Activated T-cell treated with anti-CD3 and anti-CD28 coated beads for 48 hours (primary cell): ENCODE results near the gene RPL29.
"Not testable (repeated sequence)": the region's sequence is repeated elsewhere in the genome, so short reads cannot be mapped to it uniquely, and the experiment has no call there.

Experiments
- DNase-seq: peaks from one replicate; pipeline ENCODE4 v3.0.0-alpha.2; 2020; ENCODE audit warnings: low read depth

RPL29 gene

DNA sequence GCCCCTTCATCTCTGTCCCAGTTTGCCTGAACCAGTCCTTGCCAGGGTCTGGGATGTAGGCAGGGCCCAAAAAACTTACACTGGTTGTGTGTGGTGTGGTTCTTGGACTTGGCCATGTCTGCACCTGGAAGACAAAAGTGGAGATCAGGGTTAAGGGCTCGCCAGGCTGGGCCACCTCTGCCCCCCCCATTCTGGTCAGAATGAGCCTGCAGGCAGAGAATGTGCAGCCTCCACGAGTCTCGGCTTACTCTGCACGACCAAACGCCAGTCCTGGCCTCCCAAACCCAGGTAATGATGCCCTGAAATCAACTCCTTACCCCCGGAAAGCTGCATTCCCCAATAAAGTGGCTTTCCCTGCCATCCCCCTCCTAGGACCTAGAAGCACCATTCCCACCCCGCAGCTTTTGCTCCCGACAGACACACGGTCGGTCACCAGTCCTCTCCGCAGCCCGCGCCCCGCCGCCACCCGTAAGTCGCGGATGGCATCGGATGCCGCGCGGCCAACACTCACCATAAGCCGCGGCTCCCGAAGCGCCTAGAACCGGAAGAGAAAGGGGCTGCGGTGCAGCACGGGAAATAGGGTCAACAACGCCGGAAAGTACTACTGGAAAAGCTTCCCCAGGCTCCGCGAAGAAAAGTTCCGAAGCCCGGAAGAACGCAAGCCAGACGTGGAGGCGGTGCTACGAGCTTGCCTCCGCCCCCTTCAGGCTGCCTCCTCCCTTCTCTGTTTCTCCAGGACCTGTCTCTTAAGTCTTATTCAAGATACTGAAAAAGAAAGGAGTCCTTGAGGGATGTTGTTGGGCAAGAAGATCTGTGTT is at the start of gene RPL29:
Gene RPL29, minus strand, starts transcription at position 550 of the 818 bp plus-strand sequence. Its CDS starts 434 bp downstream, at position 116.
- peak; percentile 86 for DNase-seq

DNA sequence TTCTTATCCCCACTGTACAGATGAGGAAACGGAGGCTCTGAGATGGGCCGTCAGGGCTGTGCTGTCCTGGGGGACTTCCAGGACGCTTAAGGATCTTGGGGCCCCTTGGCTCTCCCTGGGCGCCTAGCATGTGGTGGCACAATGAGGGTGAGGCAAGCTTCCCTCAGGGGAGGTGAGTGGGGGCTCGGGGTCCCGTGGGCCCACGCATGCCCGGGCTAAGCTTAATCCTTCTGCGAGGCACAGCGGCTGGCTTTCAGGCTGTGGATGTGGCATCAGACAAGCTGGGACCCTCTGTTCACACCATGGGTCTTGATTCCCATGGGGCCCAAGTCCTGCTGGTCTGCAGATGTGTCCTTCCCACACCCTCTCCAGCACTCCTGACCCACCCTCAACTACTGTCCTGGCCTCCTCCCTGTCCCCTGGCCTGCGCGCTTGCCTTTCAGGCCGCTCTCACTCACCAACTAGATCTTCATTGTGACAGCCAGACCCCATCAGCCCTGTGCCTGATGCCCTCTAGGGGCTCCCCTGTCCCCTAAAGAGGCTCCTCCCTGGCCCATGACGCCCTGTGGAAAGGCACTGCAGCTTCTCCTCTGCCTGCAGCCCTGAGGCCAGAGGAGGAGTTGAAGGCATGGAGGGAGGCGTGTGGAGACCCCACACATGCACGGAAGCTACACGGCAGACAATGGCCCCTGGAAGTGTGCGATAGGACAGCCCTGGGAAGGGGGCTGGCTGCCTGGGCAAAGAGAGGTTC is 49.3 kb upstream of the RPL29 start:
- DNase-seq = no peak

DNA sequence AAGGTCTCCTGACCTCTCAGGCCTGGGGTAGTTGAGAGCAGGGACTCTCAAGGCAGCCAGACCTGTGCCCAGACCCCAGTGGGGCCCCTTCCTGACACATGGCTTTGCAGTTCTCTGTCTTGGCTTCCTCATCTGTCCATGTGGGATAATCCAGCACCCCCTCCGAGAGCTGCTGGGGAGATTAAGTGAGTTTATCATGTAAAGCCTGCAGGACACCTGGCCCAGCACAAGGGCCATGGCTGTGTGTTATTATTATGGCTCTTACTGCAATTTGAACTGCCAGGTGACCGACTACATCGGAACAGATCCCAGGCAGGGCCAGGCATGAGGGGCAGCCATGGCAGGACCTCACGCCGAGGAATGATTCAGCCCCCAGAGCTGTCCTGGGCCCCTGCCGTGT is 48.1 kb upstream of the RPL29 start:
- no peak for DNase-seq

DNA sequence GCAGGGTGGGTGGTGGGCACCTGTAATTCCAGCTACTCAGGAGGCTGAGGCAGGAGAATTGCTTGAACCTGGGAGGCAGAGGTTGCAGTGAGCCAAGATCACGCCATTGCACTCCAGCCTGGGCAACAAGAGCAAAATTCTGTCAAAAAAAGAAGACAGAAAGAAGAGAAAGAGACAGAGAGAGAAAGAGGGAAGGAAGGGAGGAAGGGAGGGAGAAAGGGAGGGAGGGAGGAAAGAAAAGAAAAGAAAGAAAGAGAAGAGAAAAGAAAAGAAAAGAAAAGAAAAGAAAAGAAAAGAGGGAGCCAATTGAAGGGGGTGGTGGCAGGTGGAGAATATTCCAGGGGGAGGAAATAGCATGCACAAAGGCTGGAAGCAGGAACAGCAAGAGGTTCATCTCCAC is 47.3 kb upstream of the RPL29 start:
- DNase-seq = not testable (repeated sequence)

DNA sequence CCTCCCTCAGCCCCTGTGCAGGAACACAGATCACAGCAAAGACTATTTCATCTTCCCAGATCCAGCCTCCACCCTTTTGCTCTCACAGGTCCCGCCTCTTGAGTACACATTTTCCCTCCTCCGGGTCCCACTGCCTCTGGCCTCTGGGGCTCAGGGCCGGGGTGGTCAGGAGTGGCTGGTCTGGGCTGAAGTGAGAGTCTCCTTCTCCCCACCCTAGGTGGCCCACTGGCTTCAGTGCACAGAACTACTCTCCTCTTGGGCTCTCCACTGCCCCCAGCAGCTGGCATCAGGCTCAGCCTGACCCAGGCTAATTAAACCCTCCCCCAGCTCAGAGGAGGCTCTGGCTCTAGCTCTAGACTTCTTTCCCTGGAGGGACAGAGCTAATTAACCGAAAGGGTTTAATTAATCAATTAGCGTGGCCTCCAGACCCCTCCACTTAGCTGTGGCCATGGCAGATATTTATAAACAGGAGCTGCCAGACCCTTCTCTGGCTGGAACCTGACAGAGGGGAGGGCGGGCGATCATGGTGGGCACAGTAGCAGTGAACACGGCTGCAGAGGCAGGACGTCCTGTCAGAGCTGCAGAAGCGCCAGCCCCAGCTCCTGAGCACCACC is 45.5 kb upstream of the RPL29 start:
- no peak for DNase-seq

DNA sequence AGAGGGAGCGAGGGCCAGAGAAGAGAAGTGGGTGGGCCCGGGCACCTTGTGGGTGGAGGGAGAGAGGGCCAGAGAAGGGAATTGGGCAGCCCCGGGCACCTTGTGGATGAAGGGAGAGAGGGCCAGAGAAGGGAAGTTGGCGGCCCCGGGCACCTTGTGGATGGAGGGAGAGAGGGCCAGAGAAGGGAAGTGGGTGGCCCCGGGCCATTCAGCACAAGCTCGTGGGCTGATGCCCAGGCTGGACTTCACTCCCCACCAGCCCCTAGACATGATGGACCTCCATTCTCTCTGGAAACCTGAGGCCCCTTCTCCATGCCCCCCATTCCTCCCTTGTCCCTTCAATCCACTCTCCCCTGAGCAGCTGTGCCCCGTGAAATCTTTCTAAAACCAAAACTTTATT is 44.9 kb upstream of the RPL29 start:
- no peak for DNase-seq

DNA sequence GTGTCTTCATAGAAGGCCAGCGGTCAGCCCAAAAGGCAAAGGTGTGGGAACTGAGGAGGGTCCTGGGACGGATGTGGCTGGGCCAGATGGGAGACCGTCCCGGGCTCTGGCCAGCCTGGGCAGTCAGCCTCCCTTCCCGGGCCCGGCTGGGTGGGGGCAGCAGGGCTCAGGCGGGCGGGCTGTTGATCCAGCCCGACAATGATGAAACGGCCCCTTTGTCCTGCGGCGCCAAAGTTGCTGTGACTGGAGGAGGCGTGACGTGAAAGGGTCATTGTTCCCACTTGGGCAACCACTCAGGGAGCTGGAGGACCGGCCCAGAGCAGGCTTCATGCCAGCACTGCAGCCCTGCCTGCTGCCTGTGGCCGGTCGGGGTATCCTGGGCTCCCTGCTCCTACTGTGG is 44.2 kb upstream of the RPL29 start:
- DNase-seq = no peak

DNA sequence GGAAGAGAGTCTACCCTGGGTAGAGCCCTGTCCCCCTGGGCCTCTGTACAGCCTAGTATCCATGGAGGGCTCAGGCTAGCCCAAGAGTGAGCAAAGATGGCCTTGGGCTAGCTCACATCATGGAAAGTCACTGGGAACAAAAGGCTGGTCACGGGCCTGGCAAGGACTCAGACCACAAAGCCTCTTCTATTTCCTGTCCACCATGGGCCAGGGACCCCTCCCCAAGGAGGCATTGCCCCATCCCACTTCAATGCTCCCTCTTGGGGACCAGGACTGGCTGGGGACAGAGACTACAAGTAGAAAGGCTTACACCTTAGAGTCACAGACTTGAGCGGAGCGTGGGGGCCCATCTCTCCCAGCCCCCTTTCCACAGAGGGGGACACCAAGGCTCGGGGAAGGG is 43.7 kb upstream of the RPL29 start:
- DNase-seq = no peak

DNA sequence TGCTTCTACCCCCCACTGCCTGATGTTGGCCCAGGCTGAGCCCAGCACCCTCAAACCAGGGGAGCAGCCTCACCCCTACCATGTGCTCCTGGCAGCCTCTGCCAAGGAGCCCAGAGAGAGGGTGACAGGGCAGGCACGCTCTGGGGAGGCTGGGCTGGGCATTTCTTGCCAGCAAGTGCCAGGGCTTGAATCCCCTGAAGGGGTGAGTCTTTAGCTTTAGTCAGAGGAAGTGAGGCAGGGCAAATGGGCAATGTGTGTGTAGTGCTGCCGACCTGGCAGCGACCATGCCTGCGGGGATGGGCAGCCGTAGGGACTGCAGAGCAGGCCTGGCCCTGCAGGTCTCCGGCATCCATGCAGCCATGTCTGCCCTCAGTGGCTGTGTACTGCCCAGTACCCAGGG is 42.5 kb upstream of the RPL29 start:
- DNase-seq = no peak

DNA sequence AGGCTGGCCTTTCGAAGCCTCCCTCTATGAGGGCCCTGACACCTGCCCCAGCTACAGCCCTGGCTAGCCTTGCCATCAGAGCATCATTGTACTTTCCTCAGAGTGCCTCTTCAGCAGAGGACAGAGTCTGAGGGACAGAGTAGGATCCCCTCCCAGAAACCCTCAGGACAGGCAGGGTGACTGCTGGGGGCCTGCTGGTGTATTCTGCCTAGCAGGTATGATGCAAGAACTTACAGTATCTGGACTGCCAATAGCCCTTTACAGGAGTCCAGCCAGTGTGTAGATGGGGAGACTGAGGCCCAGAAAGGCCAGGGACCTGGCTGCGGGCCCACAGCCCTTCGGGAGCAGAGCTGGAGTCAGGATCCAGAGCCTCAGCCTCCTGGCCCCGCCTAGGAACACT is 41.6 kb upstream of the RPL29 start:
- no peak for DNase-seq

DNA sequence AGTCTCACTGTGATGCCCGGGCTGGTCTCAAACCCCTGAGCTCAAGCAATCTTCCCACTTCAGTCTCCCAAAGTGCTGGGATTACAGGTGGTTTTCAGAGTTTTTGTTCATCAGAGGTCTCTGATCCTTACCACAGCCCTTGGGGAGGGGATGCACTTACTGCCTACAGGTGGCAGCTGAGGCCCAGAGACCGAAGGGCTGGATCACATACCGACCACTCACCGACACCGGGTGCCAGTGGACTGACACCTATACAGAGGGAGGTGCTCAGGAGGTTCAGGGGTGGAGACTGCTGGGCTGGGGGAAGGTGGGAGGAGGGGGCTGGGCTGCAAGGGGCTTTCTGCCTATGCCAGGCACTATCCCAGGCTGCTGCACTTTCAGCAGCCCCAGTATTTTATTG is 41.1 kb upstream of the RPL29 start:
- no peak for DNase-seq

DNA sequence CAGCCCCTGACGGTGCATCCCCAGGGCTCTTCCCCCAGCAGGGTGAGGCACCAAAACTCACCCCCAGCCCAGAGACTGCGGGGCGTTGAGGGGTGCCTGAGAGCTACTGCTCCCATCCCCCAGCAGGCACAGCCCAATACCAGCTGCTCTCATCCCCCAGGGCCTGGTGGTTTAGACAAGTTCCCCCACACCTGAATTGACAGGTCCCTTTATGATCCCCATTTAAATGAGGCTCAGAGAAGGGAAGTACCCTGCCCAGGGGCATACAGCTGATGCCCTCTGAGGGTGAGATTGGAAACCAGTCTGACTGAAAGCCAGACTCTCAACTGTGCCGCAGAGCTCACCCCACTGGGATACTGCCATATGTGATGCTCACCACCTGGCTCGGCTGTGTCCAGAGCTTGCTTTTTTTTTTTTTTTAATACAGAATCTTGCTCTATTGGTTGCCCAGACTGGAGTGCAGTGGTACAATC is 40.6 kb upstream of the RPL29 start:
- DNase-seq = no peak

DNA sequence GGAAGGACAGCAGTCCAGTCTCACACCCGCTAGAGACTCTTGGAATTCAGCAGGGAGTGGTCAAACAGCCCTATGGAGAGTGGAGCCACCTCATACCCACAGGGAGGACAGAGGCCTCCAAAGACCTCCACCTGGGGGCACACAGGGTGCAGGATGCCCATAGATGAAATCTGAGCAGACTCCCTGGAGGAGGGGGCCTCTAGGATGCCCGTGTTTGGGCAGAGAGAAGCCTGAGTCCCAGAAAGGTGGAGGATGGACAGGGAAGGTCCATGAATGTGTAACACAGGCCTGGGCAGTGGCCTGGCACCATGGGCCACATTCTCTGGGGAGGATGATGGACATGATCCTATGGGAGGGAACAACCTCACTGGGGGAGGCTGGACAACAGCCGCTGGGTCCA is 39.0 kb upstream of the RPL29 start:
- DNase-seq = no peak

DNA sequence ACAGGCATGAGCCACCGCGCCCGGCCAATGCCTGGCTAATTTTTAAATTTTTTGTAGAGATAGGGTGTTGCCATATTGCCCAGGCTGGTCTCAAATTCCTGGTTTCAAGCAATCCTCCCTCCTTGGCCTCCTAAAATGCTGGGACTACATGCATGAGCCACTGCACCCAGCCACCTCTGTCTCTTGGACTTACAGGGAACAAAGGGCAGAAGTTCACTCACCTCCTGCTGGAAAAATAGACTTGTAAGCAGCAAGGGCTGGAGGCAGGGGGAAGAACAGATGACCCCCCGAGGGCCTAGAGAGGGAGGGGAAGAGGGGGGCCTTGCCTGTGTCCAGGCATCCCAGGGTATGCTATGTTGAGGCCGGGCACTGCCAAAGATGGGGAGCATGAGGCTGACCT is 38.5 kb upstream of the RPL29 start:
- DNase-seq = no peak

DNA sequence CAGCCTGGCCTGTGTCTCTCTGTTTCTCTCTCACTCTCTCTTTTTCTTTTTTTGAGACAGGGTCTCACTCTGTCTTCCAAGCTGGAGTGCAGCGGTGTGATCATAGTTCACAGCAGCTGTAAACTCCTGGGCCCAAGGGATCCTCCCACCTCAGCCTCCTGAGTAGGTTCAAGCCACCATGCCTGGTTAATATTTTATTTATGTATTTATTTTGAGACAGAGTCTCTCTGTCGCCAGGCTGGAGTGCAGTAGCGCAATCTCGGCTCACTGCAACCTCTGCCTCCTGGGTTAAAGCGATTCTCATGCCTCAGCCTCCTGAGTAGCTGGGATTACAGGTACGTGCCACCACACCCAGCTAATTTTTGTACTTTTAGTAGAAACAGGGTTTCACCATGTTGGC is 38.1 kb upstream of the RPL29 start:
- not testable (repeated sequence) for DNase-seq

DNA sequence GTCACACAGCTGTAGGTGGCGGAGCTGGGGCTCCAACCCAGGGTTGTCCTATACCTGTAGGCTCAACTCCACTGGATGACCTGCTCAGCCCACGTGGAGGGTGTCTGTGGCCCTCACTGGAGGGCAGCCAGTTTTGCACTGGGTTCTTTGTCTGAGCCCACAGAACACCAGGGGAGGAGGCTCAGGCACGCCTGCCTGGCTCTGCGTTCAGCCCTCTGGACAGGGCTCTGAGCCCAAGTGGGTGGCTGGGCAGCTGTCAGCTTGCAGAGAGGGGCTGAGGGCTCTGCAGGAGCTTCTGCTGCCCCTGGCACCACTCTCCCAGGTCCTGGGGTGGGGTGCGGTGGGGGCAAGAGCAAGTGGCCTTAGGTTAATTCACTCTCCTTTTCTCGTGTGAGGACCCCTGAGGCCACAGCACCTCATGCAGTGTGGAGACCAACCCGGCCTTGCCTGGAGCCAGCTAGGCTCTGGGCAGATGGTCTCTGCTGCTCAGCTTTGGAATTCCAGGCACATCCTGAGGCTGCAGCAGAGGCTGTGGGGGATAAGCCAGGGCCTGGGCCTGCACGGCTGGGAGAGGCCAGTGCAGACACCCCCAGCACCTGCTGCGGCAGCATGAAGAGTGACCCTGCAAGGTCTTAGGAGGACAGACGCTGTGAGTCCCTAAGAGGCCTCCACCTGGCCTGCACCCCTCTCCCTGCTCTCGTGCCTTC is 37.2 kb upstream of the RPL29 start:
- no peak for DNase-seq

DNA sequence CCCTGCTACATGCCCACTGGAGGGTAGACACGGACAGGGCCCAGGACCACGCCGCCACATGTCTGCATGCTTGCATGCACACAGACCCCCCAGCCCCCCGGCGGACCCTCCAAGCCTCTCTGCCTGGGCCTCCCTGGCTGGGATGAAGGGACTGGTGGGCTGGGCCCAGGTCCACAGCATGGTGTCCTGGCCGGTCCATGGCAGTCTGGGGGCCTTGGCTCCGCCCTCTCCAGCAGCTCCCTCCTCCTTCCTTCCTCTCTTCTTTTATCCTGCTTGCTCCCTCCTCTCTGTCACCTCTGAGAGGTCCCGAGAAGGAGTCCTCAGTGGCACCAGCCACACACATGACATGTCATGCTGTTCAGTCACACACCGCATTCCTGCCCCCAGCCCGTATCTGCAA is 36.2 kb upstream of the RPL29 start:
- DNase-seq = no peak

DNA sequence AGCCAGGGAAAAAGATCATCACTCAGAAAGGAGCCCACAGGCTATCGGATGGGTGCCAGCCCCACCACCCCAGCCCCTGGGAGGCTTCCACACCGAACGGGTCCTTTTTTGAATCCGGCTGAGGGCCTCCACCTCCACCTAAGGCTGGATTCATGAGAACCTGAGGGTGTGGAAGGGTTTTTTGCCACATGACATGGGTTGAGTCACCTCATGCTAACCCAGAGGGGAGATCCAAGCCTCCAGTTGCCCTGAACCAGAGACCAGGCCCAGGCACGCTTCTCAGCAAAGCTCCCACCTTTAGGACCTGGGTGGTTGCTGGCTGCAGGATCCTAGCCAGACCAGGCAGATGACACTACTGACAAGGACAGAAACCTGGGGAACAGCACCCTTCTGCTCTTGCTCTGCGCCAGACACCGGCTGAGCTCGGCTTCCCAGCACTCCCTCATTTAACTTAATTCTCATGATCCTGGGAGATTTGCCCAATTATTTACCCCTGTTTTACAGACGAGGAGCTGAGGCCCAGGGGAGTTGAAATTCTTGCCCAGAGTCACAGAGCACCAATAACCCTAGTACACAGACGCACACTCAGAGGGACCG is 35.1 kb upstream of the RPL29 start:
- no peak for DNase-seq

DNA sequence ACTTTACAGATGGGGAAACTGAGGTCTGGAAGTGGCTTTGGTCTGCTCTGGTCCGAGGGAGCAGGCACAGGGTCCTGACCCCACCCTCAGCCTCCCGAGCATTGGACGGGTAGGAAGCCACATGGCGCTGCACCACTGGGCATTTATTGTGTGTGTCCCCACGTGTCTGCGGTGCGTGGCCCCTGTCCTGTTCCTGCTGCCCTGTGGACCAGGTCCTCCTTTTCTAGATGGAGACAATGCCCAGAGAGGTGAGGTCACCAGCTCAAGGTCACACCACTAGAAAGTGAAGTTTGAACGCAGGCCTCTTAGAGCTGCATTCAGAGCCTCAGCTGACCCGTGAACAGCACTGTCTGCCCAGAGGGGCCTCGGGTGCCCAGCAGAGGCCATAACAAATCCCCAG is 33.8 kb upstream of the RPL29 start:
- DNase-seq = no peak

DNA sequence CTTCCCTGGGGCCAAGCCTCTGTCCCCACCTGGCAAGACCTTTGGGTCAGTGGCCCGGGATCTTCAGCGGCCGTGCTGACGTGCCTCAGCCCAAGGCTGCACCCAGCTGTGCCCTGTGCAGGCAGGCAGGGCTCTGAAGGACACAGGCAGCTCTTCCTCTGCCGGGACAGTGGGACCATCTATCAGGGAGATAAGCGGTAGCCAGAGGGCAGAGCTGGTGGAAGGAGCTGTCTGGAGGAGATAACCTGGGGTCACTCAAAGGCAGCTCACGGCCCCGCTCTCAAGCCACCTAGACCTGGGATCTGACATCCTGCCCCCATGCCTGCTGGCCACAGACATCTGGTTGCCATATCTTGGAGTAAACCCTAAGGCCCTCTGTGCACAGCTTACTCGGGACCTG is 33.4 kb upstream of the RPL29 start:
- no peak for DNase-seq

DNA sequence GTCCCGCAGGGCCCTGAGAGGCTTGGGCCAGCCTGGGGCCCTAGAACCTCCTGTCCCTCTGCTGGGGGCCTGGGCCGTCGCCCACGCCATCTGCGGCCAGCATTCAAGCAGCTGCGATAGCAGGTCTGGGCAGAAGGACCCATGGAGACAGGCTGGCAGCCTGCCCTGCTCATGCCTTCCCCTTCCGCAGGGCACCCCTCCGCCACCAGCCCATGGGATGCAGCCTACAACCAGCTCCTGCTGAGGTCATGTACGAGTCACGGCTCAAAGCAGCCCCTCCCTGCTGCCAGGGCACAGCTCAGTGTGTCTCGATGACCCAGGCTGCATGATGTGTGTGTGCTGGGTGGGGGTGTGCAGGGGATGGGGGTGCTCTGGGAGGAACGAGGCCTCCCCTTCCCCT is 32.9 kb upstream of the RPL29 start:
- DNase-seq = no peak

DNA sequence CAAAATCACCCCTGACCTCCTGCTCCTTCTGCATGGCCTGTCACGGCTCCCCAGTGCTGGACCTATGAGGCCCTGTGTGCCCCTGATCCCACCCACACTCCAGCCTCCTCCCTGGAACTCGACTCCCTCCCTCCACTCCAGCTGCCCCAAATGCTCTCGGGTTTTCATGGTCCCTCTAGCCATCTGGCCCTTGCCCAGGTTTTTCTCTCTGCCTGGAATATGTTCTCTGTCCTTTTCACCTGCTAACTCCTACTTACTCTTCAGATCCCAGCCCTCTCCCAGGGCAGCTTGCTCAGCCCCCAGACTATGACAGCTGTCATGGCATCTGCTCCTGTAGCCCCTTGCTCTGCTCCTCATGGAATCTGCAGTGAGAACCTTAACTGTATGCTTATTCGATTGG is 30.3 kb upstream of the RPL29 start:
- no peak for DNase-seq
